MM.1S (cell line): ENCODE results near the gene ASIC5.

Experiments used
- CTCF ChIP-seq: fragments of 300-600 bp; sonication (generic); IDR thresholded peaks from 2 replicates; pipeline ENCODE4 v1.5.1; 2016; ENCODE audit warnings: antibody characterized with exemption, low read length, mixed read lengths
- EZH2 ChIP-seq: fragments of 300-600 bp; sonication (generic); optimal IDR thresholded peaks from 2 replicates; pipeline ENCODE3; 2017; ENCODE audit warnings: low read depth, mild to moderate bottlenecking, antibody characterized with exemption, low read length, mixed read lengths

GRCh38 chr4:155899891-155900290, 33.8 kb upstream of the ASIC5 start:
- TF ChIP-seq CTCF (no peak), EZH2 (no peak)
